ENCODE results near the gene EXD3.

- no peak for TF ChIP-seq CTCF (IDR thresholded peaks at IDR 0.05)
- TF ChIP-seq POLR2AphosphoS5 (IDR thresholded peaks at IDR 0.05): no peak
- TF ChIP-seq POLR2A (IDR thresholded peaks at IDR 0.05; ENCODE audit: low read depth): no peak
Measured at GRCh38 chr9:137325799-137326198, 97.2 kb downstream of the EXD3 start.

All from esophagus muscularis mucosa (tissue), 3 donors.